T-helper 1 cell treated with Interleukin-12 subunit alpha and Interleukin-12 subunit beta and Interleukin-4 antibody, amounts not matched to agents 30 μg/mL and 1 μg/mL, for 36 hours (primary cell): Measurements from ENCODE around the gene VAC14.
A peak's percentile ranks its signal among the peaks of the same experiment; 100 is the strongest.

Experiments used
- H3K27ac Mint-ChIP-seq: one replicate; pipeline ENCODE4 v1.8.0; 2021; ENCODE audit warnings: mild to moderate bottlenecking, mixed read lengths
- H3K27me3 Mint-ChIP-seq: one replicate; pipeline ENCODE4 v1.8.0; 2021; ENCODE audit warnings: low read depth, mixed read lengths
- H3K36me3 Mint-ChIP-seq: one replicate; pipeline ENCODE4 v1.8.0; 2021; ENCODE audit warnings: low read depth, mixed read lengths
- H3K4me1 Mint-ChIP-seq: one replicate; pipeline ENCODE4 v1.8.0; 2021; ENCODE audit warnings: low read depth, mixed read lengths
- H3K4me3 Mint-ChIP-seq: one replicate; pipeline ENCODE4 v1.8.0; 2021; ENCODE audit warnings: mild to moderate bottlenecking, moderate library complexity, mixed read lengths
- H3K9me3 Mint-ChIP-seq: one replicate; pipeline ENCODE4 v1.8.0; 2021; ENCODE audit warnings: mixed read lengths

The VAC14 gene

DNA sequence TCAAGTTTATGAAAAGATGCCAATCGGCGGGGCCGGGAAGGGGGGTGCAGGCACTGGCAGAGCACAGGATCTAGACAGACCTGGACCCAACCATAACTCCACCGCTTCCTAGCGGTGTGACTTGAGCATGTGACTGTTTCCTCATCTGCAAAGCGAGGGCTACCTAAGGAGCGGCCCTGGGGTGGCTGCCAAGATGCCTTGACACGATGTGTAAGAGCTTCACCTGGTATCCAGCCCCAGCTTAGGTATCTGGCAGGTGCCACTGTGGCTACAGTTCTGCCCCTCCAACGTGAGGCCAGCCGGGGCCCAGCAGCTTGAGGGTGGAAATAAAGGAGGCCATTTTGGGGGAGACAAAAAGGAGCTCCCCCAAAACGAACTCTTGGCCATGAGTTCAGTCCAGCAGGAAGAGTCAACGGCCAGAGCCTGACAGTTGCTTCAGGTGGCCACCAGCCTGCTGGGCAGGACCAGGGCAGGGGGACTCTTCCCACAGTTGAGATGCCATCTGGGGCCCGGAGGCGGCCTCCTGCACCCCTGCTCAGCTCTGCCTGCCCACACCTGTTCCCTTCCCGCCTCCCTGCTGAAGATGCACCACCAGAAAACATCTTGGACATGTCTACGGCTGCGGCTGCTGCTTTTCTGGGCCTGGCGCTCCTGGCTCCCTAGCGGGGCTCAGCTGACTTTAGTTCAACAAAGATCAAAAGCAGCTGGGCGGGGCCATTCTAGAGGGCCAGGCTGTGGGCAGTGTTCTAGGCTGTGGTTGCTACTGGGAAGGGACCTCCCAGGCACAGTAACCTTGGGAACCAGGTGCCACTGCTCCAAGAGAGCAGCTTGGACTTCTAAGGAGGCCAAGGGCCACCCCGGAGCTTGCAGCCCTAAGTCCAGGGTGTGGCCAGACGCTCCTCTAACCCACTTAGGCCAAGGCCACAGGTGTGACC is 111.7 kb downstream of the VAC14 start:
- Mint-ChIP-seq H3K27me3 (peaks cover 19% of the 10 kb centered on the region), H3K36me3 (no peaks in the 10 kb centered on the region), H3K9me3 (no peaks in the 10 kb centered on the region), H3K4me1 (peaks cover 4% of the 10 kb centered on the region), H3K4me3 (no peak overlapping the region), H3K27ac (no peak overlapping the region)

- peaks cover 24% of the 10 kb centered on the region for H3K27me3 Mint-ChIP-seq
- no peaks in the 10 kb centered on the region for H3K9me3 Mint-ChIP-seq
- peaks cover 4% of the 10 kb centered on the region for H3K4me1 Mint-ChIP-seq
- H3K36me3 Mint-ChIP-seq, result no peaks in the 10 kb centered on the region
- H3K27ac Mint-ChIP-seq, result no peak overlapping the region
- no peak overlapping the region for H3K4me3 Mint-ChIP-seq
Observed at GRCh38 chr16:70688246-70688742, 112.7 kb downstream of the VAC14 start.

- H3K4me3 Mint-ChIP-seq, result no peak overlapping the region
- H3K27me3 Mint-ChIP-seq, result peaks cover 24% of the 10 kb centered on the region
Observed at GRCh38 chr16:70687671-70688245, 113.2 kb downstream of the VAC14 start.

DNA sequence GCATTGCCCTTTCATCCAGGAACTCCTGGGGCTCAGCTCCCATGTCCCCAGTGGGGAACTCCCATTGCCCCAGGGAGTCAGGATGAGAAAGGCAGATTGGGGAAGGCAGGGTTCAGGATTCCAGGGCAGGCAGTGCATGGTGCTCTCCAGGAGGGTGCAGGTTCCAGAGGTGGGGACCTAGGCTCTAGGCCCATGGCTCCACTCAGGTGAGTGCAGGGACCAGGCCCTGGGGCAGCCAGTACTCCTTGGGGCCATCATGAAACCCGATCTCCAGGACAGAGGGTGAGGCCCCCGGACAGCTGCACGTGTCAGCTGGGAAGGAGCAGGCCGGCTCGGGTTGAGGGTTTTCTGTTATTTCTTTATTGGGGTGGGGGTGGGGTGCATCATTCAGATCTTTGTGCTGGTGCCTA is 113.9 kb downstream of the VAC14 start:
- Mint-ChIP-seq H3K36me3 (no peaks in the 10 kb centered on the region), H3K4me1 (peaks cover 4% of the 10 kb centered on the region), H3K27me3 (peaks cover 24% of the 10 kb centered on the region), H3K4me3 (peak overlapping the region; percentile 26), H3K27ac (no peak overlapping the region), H3K9me3 (no peaks in the 10 kb centered on the region)

More at GRCh38 chr16:70687671-70688245, 113.2 kb downstream of the VAC14 start:
- H3K4me1 Mint-ChIP-seq, result peaks cover 4% of the 10 kb centered on the region
- no peak overlapping the region for H3K27ac Mint-ChIP-seq
- H3K9me3 Mint-ChIP-seq, result no peaks in the 10 kb centered on the region
- no peaks in the 10 kb centered on the region for H3K36me3 Mint-ChIP-seq

DNA sequence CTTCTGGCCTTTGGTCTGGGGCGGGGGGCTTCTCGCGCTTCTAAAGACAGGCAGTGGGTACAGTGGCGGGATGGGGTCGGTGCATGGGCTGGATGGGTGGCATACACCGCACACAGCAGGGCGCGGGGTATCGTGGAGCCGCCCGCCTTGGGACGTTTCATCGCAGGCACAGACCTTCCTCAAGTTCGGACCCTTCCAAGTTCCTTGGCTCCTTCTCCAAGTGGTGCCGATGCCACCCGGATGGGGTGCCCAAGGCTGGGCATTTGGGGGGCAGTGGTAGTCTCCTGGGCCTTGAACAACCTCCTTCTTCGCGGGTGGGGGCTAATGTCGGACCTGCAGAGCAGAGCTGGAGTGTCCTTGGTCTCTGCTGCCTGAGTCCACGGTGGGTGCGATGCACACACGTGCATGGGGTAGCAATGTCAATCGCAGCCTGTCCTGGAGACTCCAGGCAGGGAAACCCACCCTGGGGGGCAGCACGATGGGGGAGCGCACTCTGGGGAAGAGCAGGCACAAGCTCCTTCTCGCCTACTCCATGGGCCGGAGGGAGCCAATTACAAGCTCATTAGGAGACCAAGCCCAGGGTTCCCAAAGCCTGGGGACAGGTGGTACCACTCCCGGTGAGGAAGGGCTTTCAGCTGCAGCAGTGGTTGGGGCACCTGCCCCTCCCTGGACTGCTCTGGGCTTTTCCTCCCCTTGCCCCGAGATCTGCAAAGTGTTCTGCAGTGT is 114.4 kb downstream of the VAC14 start:
- Mint-ChIP-seq H3K4me1 (peaks cover 4% of the 10 kb centered on the region), H3K4me3 (no peak overlapping the region), H3K27ac (no peak overlapping the region), H3K36me3 (no peaks in the 10 kb centered on the region), H3K9me3 (no peaks in the 10 kb centered on the region), H3K27me3 (peaks cover 24% of the 10 kb centered on the region)

- H3K27ac Mint-ChIP-seq, result no peak within 1 kb of the TSS
- H3K4me1 Mint-ChIP-seq, result peaks cover 4% of the 10 kb centered on the region
- peaks cover 24% of the 10 kb centered on the region for H3K27me3 Mint-ChIP-seq
- no peaks in the 10 kb centered on the region for H3K36me3 Mint-ChIP-seq
- H3K4me3 Mint-ChIP-seq, result no peak within 1 kb of the TSS
- no peaks in the 10 kb centered on the region for H3K9me3 Mint-ChIP-seq
Observed at GRCh38 chr16:70685938-70686375, 115.0 kb downstream of the VAC14 start, which contains the start of gene MTSS2. Gene MTSS2, minus strand, starts transcription at chr16:70686053. Its CDS starts 262 bp downstream, at chr16:70685791.

GRCh38 chr16:70685061-70685937 is 115.7 kb downstream of the VAC14 start:
- Mint-ChIP-seq H3K4me1 (peaks cover 4% of the 10 kb centered on the region), H3K36me3 (no peaks in the 10 kb centered on the region), H3K4me3 (no peak overlapping the region), H3K27me3 (peaks cover 24% of the 10 kb centered on the region), H3K9me3 (no peaks in the 10 kb centered on the region), H3K27ac (no peak overlapping the region)

DNA sequence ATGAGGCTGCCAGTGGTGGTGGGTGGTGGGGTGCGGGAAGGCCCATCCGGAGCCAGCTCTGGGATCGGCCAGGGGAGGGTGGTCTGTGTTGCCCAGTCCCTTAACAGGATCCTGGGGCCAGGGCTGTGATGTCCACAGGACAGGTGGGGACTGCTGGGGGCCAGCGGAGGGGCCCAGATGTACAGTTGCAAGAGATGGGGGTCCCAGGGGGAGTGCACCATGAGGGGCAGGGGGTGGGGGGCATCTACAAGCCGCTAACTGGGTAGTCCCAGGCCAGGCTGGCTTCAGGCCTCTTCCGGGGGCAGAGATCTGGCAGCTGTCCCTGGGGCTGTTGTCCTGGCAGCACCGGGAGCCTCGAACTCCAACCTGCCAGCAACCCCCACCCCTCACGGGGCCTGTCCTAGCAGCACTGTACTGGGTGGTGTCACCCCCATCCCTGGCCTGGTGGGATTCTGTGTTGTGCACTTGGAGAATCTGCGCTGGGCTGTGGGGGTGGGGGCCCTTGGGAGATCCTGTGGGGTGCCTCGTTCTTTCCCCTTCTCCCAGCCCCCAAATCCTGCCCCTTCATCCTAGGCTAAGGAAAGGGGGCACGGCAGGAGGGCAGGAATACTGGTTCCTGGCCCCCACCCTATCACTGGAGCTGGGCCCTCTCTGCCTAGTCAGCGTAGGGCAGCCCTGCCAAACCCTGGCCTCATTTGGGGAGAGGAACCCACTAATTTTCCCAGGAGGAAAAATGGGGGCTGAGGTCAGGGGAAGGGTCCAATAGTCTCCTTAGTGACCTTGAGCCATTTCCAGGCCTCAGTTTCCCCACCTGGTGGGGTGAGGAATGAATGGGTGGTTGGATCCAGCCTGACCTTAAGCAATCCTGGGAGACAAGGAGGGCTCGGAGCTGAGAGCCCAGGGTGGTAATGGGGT is 116.6 kb downstream of the VAC14 start:
- no peaks in the 10 kb centered on the region for H3K9me3 Mint-ChIP-seq
- no peaks in the 10 kb centered on the region for H3K36me3 Mint-ChIP-seq
- no peak overlapping the region for H3K4me3 Mint-ChIP-seq
- peaks cover 24% of the 10 kb centered on the region for H3K27me3 Mint-ChIP-seq
- H3K4me1 Mint-ChIP-seq, result peaks cover 2% of the 10 kb centered on the region
- no peak overlapping the region for H3K27ac Mint-ChIP-seq

GRCh38 chr16:70683146-70683944 is 117.6 kb downstream of the VAC14 start:
- Mint-ChIP-seq H3K27me3 (peaks cover 24% of the 10 kb centered on the region), H3K4me3 (no peak overlapping the region), H3K9me3 (no peaks in the 10 kb centered on the region), H3K36me3 (no peaks in the 10 kb centered on the region), H3K27ac (no peak overlapping the region), H3K4me1 (peaks cover 4% of the 10 kb centered on the region)

DNA sequence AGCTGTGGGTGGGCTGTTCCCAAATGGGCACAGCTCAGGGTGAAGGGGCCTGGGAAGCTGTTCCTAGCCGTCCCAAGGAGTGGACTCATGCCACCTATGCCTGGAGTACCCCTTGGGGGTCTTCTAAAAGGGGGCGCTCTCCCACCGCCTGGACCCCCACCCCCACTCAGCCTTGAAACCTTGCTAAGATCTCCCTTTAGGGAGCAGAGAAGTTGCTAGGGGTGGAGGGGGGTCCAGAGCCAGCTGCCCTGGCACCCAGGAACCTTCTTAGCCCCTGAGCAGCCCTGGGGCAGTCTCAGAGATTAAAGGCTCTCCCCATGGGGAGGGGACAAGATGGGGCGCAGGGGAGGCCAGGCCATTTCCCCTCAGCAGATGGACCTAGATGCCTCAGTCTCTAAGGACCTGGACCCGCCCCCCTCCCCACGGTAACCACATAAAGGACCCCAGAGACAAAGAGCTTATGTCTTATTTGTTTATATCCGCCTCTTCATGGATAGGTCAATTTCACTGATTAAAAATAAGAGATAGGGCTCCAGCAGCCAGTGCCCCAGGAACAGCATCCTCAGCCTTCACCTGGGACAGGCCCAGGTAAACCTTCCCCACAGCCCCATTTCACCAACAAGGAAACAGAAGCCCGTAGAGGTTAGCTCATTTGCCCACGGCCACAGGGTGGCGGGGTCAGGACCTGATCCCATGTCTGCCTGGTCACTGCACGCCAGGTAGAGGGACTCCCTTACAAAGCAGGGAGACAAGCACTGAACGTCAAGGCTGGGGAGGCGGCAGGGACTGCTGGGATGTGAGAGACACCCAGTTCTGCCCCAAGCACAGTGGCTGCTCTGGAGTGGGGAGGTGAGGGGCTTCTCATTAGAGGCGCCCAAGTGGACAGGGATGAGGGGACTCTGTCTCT is 118.5 kb downstream of the VAC14 start:
- Mint-ChIP-seq H3K4me1 (peaks cover 4% of the 10 kb centered on the region), H3K36me3 (no peaks in the 10 kb centered on the region), H3K27ac (no peak overlapping the region), H3K4me3 (no peak overlapping the region), H3K27me3 (peaks cover 24% of the 10 kb centered on the region), H3K9me3 (no peaks in the 10 kb centered on the region)

DNA sequence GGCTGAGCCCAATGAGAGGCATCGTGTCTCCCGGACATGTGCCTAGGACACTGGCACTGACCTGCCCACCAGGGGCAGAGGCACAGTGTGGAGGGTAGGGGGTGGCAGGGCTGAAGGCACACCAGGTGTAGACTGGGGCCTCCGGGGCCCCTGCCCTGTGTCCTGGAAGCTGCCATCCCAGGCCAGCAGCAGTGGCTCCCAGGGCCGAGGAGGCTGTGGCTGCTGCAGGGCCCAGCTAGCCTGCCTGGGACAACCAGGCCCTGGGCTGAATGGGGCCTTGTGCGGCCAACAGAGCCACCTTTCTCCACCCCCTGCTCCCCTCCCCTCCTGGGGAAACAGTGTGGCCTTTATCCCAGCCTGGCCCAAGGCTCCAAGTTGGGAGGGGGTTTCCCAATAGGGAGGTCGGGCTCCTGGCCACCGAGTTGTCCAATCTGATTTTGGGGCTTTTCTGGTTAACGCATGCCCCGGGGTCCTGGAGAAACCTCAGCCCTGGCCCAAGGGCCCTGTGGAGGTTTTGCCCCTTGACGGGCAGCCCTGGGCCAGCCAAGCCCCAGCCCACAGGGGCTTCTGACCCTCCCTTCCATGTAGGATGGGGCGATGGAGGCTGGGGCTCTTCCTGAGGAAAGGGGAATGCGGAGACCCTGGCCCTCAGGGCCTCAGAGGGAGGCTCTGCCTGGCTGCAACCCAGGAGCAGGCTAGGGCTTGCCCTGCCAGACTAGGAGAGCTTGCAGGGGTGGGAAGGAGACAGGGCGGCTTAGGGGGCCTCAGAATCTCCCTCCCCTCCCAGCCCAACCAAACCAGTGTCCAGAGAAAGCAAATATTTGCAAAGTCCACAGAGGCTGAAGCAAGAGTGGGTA is 119.3 kb downstream of the VAC14 start:
- Mint-ChIP-seq H3K27me3 (peaks cover 16% of the 10 kb centered on the region), H3K27ac (no peak overlapping the region), H3K4me3 (no peak overlapping the region), H3K9me3 (no peaks in the 10 kb centered on the region), H3K4me1 (peaks cover 2% of the 10 kb centered on the region), H3K36me3 (no peaks in the 10 kb centered on the region)
